VCaP (cell line): Measurements from ENCODE around the gene CACNB4.
"Not testable (repeated sequence)": the region's sequence is repeated elsewhere in the genome, so short reads cannot be mapped to it uniquely, and the experiment has no call there.

Source experiments
- H3K27ac ChIP-seq: fragments of 450-650 bp; 2 replicates; pipeline ENCODE4 v1.5.1; 2017
- TF ChIP-seq, protein P1 (sequence below): fragments of 450-650 bp; conservative IDR thresholded peaks from 2 replicates; pipeline ENCODE4 v1.5.1; 2017; ENCODE audit warnings: mild to moderate bottlenecking, moderate library complexity

CACNB4 gene

DNA sequence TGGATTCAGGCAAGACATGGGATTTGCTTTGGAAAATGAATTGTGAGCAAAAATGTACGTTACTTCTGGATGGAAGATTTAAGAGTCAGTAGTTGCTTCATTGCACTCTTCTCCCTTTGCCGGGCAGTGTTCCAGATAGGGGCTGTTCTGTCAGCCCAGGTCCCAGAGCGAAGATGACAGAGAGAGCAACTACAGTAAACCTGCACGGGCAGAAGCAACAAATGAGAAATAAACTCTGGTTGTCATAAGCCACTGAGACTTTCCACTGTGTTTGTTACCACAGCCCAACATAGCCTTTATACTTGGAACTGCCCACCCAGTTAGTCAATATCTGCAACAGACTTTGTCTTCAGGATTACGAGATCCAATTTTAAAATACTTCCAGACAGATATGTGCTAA lies 83.3 kb downstream of the CACNB4 start:
- TF ChIP-seq, protein P1, sequence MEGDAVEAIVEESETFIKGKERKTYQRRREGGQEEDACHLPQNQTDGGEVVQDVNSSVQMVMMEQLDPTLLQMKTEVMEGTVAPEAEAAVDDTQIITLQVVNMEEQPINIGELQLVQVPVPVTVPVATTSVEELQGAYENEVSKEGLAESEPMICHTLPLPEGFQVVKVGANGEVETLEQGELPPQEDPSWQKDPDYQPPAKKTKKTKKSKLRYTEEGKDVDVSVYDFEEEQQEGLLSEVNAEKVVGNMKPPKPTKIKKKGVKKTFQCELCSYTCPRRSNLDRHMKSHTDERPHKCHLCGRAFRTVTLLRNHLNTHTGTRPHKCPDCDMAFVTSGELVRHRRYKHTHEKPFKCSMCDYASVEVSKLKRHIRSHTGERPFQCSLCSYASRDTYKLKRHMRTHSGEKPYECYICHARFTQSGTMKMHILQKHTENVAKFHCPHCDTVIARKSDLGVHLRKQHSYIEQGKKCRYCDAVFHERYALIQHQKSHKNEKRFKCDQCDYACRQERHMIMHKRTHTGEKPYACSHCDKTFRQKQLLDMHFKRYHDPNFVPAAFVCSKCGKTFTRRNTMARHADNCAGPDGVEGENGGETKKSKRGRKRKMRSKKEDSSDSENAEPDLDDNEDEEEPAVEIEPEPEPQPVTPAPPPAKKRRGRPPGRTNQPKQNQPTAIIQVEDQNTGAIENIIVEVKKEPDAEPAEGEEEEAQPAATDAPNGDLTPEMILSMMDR = no peak

DNA sequence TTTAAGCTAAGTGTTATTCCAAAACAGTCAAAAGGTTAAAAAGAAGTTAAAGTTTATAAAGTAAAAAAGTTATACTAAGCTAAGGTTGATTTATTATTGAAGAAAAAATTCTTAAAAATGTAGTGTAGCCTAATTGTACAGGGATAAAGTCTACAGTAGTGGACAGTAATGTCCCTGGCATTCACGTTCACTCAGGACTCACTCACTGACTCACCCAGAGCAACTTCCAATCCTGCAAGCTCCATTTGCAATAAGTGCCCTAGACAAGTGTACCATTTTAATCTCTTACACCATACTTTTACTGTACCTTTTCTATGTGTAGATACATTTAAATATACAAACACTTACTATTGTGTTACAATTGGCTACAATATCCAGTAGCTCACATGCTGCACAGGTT lies 86.1 kb downstream of the CACNB4 start:
- no peak overlapping the region for H3K27ac ChIP-seq
- TF ChIP-seq, protein P1 = no peak

More for the DNA sequence above, 83.3 kb downstream of the CACNB4 start:
- H3K27ac ChIP-seq = no peak overlapping the region

DNA sequence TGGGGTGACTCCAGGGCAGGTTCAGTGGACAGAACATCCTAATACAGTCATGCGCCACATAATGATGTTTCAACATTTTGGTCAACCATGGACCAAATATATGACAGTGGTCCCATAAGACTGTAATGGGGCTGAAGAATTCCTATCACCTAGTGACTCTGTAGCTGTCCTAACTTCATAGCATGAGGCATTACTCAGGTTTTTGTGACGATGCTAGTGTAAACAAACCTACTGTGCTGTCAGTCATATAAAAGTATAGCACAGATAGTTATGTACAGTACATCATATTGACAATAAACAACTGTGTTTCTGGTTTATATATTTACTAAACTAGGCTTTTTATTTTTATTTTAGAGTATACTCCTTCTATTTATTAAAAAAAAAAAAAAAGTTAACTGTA lies 87.1 kb downstream of the CACNB4 start:
- TF ChIP-seq, protein P1 = no peak
- no peak overlapping the region for H3K27ac ChIP-seq

DNA sequence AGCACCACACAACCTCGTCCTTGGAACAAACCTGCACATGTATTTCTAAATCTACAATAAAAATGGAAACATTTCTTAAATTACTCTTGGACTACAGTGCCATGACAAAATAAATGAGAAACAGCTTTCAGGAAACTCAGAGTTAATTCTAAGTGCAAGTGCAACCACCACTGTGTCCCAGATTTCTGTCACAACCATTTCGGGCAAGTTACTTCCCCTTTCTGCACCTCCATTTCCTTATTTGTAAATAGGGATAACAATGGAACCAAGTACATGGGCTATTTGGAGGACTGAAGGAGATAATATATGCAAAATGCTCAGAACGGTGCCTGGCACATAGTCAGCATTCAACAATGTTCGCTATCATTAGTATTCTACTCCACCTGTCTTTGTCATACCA lies 93.2 kb downstream of the CACNB4 start:
- no peak overlapping the region for H3K27ac ChIP-seq
- TF ChIP-seq, protein P1 = no peak

DNA sequence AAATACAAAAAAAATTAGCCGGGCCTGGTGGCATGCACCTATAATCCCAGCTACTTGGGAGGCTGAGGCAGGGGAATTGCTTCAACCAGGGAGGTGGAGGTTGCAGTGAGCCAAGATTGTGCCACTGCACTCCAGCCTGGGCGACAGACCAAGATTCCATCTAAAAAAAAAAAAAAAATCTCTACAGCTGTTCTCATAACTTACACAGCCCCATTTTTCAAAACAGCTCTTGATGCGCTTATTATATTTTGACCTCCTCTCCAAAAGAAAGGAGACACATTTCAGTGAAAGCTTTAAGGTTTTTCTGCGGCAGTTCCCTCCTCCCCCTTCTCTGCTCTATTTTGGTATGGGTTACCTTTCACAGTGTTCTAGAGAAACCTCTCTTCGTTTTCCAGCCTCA lies 95.6 kb downstream of the CACNB4 start:
- not testable (repeated sequence) for H3K27ac ChIP-seq

DNA sequence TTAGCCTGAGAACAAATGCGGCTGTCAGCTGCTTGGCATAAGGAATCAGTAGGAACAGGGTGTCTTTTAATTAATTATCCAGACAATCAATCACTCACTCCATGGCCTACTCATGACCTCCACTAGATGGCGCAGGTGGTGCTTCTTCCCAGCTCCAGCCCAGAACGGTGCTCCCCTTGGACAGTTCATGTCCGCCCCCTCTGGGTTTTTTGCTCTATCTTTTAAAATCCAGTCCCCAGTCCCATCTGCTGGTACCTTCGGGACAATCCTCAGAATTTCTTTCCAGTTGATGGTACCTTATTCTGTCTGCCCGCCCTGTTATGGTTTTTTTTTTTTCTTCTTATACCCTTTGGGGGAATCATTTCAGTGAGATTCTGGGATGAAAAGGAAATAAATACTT lies 99.8 kb downstream of the CACNB4 start:
- TF ChIP-seq, protein P1 = peak; percentile 91

DNA sequence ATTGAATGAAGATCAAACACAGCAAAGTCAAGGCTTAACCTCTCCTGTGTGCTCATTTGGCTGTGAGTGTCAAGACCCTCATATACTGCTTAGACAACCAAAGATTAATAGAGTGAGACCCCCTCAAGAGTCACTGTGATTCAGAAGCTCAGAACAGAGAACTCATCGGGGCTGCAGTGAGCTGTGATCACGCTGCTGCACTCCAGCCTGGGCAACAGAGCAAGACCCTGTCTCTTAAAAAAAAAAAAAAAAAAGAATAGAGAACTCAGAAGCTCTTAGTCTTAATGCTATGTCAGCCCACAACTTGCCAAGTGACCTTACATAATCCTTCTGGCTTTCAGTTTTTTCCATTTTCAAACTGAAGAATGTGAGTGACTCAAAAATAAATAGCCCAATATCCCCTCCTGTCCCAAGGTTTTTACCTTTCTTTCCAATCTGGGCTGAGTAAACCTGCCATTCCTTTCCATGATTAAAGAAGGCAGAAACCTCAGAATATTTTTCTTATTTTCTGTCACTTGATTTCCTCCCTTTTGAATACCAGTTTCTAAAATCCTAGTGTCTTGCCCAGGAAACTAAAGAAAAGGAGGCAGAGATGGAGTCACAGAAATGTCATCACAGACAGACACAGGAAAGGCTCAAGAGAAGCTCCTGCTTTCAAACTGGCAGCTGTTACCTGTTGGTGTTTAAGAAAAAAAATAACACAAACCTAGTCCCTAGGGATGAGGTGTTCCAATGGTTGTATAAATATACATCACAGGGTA lies 102.4 kb downstream of the CACNB4 start:
- TF ChIP-seq, protein P1 = no peak
- H3K27ac ChIP-seq = no peak overlapping the region

More for the DNA sequence above, 99.8 kb downstream of the CACNB4 start:
- H3K27ac ChIP-seq = no peak overlapping the region

DNA sequence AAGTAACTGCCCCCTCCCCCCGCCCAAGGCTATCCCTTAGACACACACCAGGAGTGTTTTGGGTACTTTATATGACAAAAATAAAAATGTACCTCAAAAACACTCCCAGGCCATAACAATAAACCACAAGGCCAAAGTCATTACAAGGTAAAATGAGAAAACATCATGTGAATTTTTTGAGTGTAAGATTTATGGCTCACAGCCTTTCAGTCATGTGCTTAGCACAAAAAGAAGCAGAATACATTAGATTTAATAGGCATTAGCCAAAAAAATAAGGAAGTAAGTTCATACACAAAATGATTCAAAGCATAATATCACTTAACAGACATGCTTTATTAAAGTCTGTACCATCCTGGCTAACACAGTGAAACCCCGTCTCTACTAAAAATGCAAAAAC lies 103.7 kb downstream of the CACNB4 start:
- H3K27ac ChIP-seq = no peak overlapping the region
- TF ChIP-seq, protein P1 = no peak

DNA sequence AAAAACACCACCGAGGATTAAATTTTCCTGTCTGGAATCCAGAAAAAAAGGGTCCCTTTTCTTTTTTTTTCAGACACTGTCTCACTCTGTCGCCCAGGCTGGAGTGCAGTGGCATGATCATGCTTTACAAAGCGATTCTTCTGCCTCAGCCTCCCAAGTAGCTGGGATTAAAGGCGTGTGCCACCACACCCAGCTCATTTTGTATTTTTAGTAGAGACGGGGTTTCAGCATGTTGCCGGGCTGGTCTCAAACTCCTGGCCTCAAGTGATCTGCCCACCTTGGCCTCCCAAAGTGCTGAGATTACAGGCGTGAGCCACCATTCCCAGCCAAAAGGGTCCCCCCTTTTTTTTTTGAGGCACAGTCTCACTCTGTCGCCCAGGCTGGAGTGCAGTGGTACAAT lies 104.7 kb downstream of the CACNB4 start:
- not testable (repeated sequence) for H3K27ac ChIP-seq
